H1 (cell line): Measurements from ENCODE around the gene RASAL1. TPM values are rescaled to one million over a fixed set of nuclear protein-coding genes. Genes with fewer than 3 reads are reported as not detected.

Experiments used
- CTCF ChIA-PET: fragments of 300-600 bp; sonication (Branson Sonifier 250); formaldehyde crosslinking; loops from one replicate; lab custom pipeline; 2021; ENCODE audit not compliant: partially characterized antibody; lab: Charles Lee
- POLR2A ChIA-PET: fragments of 300-600 bp; sonication (Branson Sonifier 250); formaldehyde crosslinking; loops from one replicate; lab custom pipeline; 2021; ENCODE audit warnings: inconsistent platforms; ENCODE audit not compliant: partially characterized antibody; lab: Charles Lee
- DNase-seq, 2 experiments: peaks; one replicate each; pipeline versions ENCODE4 v3.0.0 to v3.0.0-alpha.2; 2010 to 2022; ENCODE audit warnings: low spot score in 2 of 2, low read depth in 1 of 2, mixed read lengths in 1 of 2
- FAIRE-seq: peaks from 2 replicates; lab custom pipeline; 2011; peaks lifted over from hg19 to GRCh38; lab: Jason Lieb, UNC
- H2AFZ ChIP-seq: 2 replicates; pipeline ENCODE4 v1.8.1; 2012; ENCODE audit warnings: low read length, inconsistent platforms
- H2AK5ac ChIP-seq: 2 replicates; pipeline ENCODE4 v1.6.1; 2013; ENCODE audit warnings: low read depth, low read length
- H2BK120ac ChIP-seq: replicated peaks from 2 replicates; pipeline ENCODE3; 2013; ENCODE audit warnings: low read depth, low read length, inconsistent platforms
- H2BK12ac ChIP-seq: 2 replicates; pipeline ENCODE4 v1.6.1; 2013; ENCODE audit warnings: low read depth, low read length
- H2BK15ac ChIP-seq: 2 replicates; pipeline ENCODE4 v1.6.1; 2013; ENCODE audit warnings: low read length
- H2BK20ac ChIP-seq: 2 replicates; pipeline ENCODE4 v1.6.1; 2013; ENCODE audit warnings: low read length
- H2BK5ac ChIP-seq: 2 replicates; pipeline ENCODE4 v1.6.1; 2013; ENCODE audit warnings: low read depth, low read length
- H3K14ac ChIP-seq: 2 replicates; pipeline ENCODE4 v1.6.1; 2013; ENCODE audit warnings: inconsistent platforms; ENCODE audit not compliant: insufficient read length
- H3K18ac ChIP-seq: 2 replicates; pipeline ENCODE4 v1.6.1; 2013; ENCODE audit warnings: low read length; ENCODE audit errors: extremely low read depth
- H3K23ac ChIP-seq: 2 replicates; pipeline ENCODE4 v1.6.1; 2013; ENCODE audit warnings: inconsistent platforms; ENCODE audit not compliant: insufficient read length
- H3K23me2 ChIP-seq: 2 replicates; pipeline ENCODE4 v1.6.1; 2013; ENCODE audit warnings: low read depth, low read length
- H3K27ac ChIP-seq: 2 replicates; pipeline ENCODE4 v1.6.1; 2011; ENCODE audit warnings: low read depth, low read length, inconsistent platforms
- H3K27me3 ChIP-seq, 4 experiments: replicated peaks in 1 of 4; 1 replicate in 1 of 4; 2 replicates in 3 of 4; pipeline versions ENCODE4 v1.6.1 to v1.8.1; 2011 to 2013; ENCODE audit warnings: low read length in 3 of 4, mild to moderate bottlenecking in 3 of 4, inconsistent platforms in 2 of 4, mixed read lengths in 2 of 4, moderate library complexity in 1 of 4; ENCODE audit not compliant: control insufficient read depth in 3 of 4, insufficient read depth in 3 of 4; ENCODE audit errors: extremely low read depth in 1 of 4
- H3K36me3 ChIP-seq, 4 experiments: 2 replicates each; pipeline versions ENCODE4 v1.6.1 to v1.8.1; 2011 to 2013; ENCODE audit warnings: mild to moderate bottlenecking in 4 of 4, low read length in 3 of 4, moderate library complexity in 2 of 4, control low read depth in 1 of 4, inconsistent platforms in 1 of 4; ENCODE audit not compliant: insufficient read depth in 4 of 4, control insufficient read depth in 2 of 4
- H3K4ac ChIP-seq: replicated peaks from 2 replicates; pipeline ENCODE3; 2013; ENCODE audit warnings: low read length, low read depth, mixed read lengths, inconsistent platforms; ENCODE audit not compliant: insufficient read length
- H3K4me1 ChIP-seq, 4 experiments: replicated peaks in 1 of 4; 1 replicate in 1 of 4; 2 replicates in 3 of 4; pipeline versions ENCODE4 v1.6.1 to v1.8.1; 2011 to 2013; ENCODE audit warnings: low read length in 3 of 4, inconsistent platforms in 2 of 4, mixed read lengths in 1 of 4; ENCODE audit not compliant: insufficient read depth in 4 of 4, control insufficient read depth in 3 of 4
- H3K4me2 ChIP-seq, 2 experiments: 2 replicates each; pipeline versions ENCODE4 v1.6.1 to v1.8.1; 2011 to 2013; ENCODE audit warnings: low read depth in 2 of 2, low read length in 2 of 2, control low read depth in 1 of 2, inconsistent platforms in 1 of 2, mild to moderate bottlenecking in 1 of 2; ENCODE audit not compliant: insufficient read depth in 1 of 2
- H3K4me3 ChIP-seq, 4 experiments: fragments of 200-600, 300-600 bp in 1 of 4; sonication (generic), shearing (Covaris generic), sonication (Bioruptor Twin) in 1 of 4; 2 replicates each; pipeline versions ENCODE4 v1.5.1 to v1.8.1; 2011 to 2016; ENCODE audit warnings: low read length in 4 of 4, low read depth in 3 of 4, control low read depth in 2 of 4, inconsistent platforms in 2 of 4, mild to moderate bottlenecking in 2 of 4, mixed read lengths in 1 of 4, moderate library complexity in 1 of 4; ENCODE audit not compliant: insufficient read depth in 2 of 4; ENCODE audit errors: extremely low read depth in 1 of 4
- H3K56ac ChIP-seq: replicated peaks from 2 replicates; pipeline ENCODE3; 2013; ENCODE audit warnings: low read depth, mild to moderate bottlenecking, mixed read lengths, low read length, inconsistent platforms; ENCODE audit not compliant: insufficient read length
- H3K79me1 ChIP-seq: 2 replicates; pipeline ENCODE4 v1.6.1; 2013; ENCODE audit warnings: low read depth, low read length, control low read depth
- H3K79me2 ChIP-seq, 2 experiments: 2 replicates each; pipeline versions ENCODE4 v1.6.1 to v1.8.1; 2012 to 2013; ENCODE audit warnings: low read length in 2 of 2, mild to moderate bottlenecking in 2 of 2, inconsistent platforms in 1 of 2; ENCODE audit not compliant: insufficient read depth in 2 of 2, control insufficient read depth in 1 of 2
- H3K9ac ChIP-seq, 4 experiments: replicated peaks in 1 of 4; 1 replicate in 1 of 4; 2 replicates in 3 of 4; pipeline versions ENCODE4 v1.6.1 to v1.8.1; 2011 to 2013; ENCODE audit warnings: low read depth in 3 of 4, low read length in 3 of 4, control low read depth in 2 of 4, mild to moderate bottlenecking in 2 of 4, moderate library complexity in 2 of 4, inconsistent platforms in 1 of 4; ENCODE audit errors: extremely low read depth in 1 of 4
- H3K9me3 ChIP-seq, 2 experiments: 2 replicates each; pipeline versions ENCODE4 v1.6.1 to v1.8.1; 2012 to 2013; ENCODE audit warnings: mild to moderate bottlenecking in 2 of 2, moderate library complexity in 2 of 2, control low read depth in 1 of 2, inconsistent platforms in 1 of 2, low read depth in 1 of 2, low read length in 1 of 2, mixed read lengths in 1 of 2; ENCODE audit not compliant: insufficient read depth in 2 of 2
- H4K20me1 ChIP-seq, 2 experiments: replicated peaks in 1 of 2; 2 replicates each; pipeline versions ENCODE3 to v1.8.1; 2011 to 2013; ENCODE audit warnings: inconsistent platforms in 2 of 2, low read length in 2 of 2, mild to moderate bottlenecking in 1 of 2; ENCODE audit not compliant: insufficient read depth in 2 of 2, control insufficient read depth in 1 of 2
- H4K5ac ChIP-seq: 2 replicates; pipeline ENCODE4 v1.6.1; 2013; ENCODE audit warnings: low read length, low read depth, mixed read lengths, inconsistent platforms; ENCODE audit not compliant: insufficient read length
- H4K8ac ChIP-seq: 2 replicates; pipeline ENCODE4 v1.8.0; 2013; ENCODE audit warnings: mild to moderate bottlenecking, moderate library complexity, low read length, inconsistent platforms; ENCODE audit not compliant: insufficient read depth; ENCODE audit errors: extremely low read depth
- H4K91ac ChIP-seq: replicated peaks from 2 replicates; pipeline ENCODE3; 2013; ENCODE audit warnings: low read length, mixed read lengths, inconsistent platforms; ENCODE audit not compliant: insufficient read length
- CBX5 ChIP-seq: fragments of 300-800, 300-1000 bp; sonication (generic); IDR thresholded peaks from 2 replicates; pipeline ENCODE4 v1.7.1; 2016; ENCODE audit warnings: antibody characterized with exemption, low read length, low read depth
- POLR2A ChIP-seq, 2 experiments: IDR thresholded peaks; 1 replicate in 1 of 2; 2 replicates in 1 of 2; pipeline ENCODE4 v1.6.1; 2011; ENCODE audit warnings: low read depth in 2 of 2, low read length in 2 of 2, mild to moderate bottlenecking in 2 of 2; ENCODE audit errors: control extremely low read depth in 1 of 2
- RFX5 ChIP-seq: IDR thresholded peaks from 2 replicates; pipeline ENCODE4 v1.6.1; 2011; ENCODE audit warnings: low read depth, low read length, improper control_type of control experiment, borderline replicate concordance
- SP1 ChIP-seq: IDR thresholded peaks from 2 replicates; pipeline ENCODE4 v1.6.1; 2011; ENCODE audit warnings: low read depth, low read length
- TAF1 ChIP-seq: IDR thresholded peaks from 2 replicates; pipeline ENCODE4 v1.6.1; 2011; ENCODE audit warnings: mild to moderate bottlenecking, low read depth, low read length
- WGBS, 2 experiments: shearing (Covaris generic) in 1 of 2; methylation state at CpG; one replicate each; pipeline versions ENCODE4 v1.1.6 to v1.1.7; 2013 to 2015; ENCODE audit warnings: low lambda C conversion rate in 2 of 2, mixed read lengths in 2 of 2, inconsistent platforms in 1 of 2, low coverage in 1 of 2, missing lambda C conversion rate in 1 of 2; ENCODE audit not compliant: insufficient replicate concordance in 2 of 2, insufficient coverage in 1 of 2, insufficient read length in 1 of 2; ENCODE audit errors: extremely low coverage in 1 of 2, missing lambda C conversion rate in 1 of 2; 5-methylcytosine and 5-hydroxymethylcytosine counted together
- polyA plus RNA-seq, 7 experiments: library from polyadenylated mRNA; depleted of rRNA in 3 of 7; stranded (reverse) in 5 of 7; unstranded in 2 of 7; fragments of >200 nt in 5 of 7; fragments of 200-250 nt in 2 of 7; gene quantifications; 1 replicate in 5 of 7; 2 replicates in 1 of 7; 4 replicates in 1 of 7; pipeline versions ENCODE4 v1.2.1 to v1.2.3, GENCODE V29; 2011 to 2013; ENCODE audit warnings: missing spikeins in 2 of 7, mixed read lengths in 2 of 7
- total RNA-seq: library from RNA; stranded (reverse); fragmentation: NEBNext Ultra II Directional; extraction: Animal tissue kit (Norgen Biotek cat#: 25700); gene quantifications from 2 replicates; pipeline ENCODE4 v1.2.1, GENCODE V29; 2021

RASAL1 gene
- total and polyA plus RNA-seq, 2 of the 8 experiments (the other 6 are each of a cell fraction or from before 2014, with no cell fraction given): 3.7 to 5.0 TPM

GRCh38 chr12:113056381-113056630 is 79.3 kb downstream of the RASAL1 start:
- H3K79me1 ChIP-seq: no peaks in the 10 kb centered on the region
- H3K9me3 ChIP-seq: no peaks in the 10 kb centered on the region
- no peak overlapping the region for H2AFZ ChIP-seq
- peaks cover 0 to 22% (median 19%) of the 10 kb centered on the region in 4 experiments; a peak in 6 of 7 replicates for H3K27me3 ChIP-seq
- no peaks in the 10 kb centered on the region for H3K79me2 ChIP-seq
- H3K14ac ChIP-seq: no peak overlapping the region
- no peak overlapping the region for H3K18ac ChIP-seq
- ChIA-PET POLR2A (interaction anchor here (1.6 kb wide), 1 partner anchor 97 kb away, joined by 3 read pairs; no protein-coding TSS in a partner anchor), CTCF (interaction anchor here (0.9 to 2.0 kb wide), 4 partner anchors 14 to 63 kb away, joined by 3 to 5 read pairs (median 4); no protein-coding TSS in a partner anchor)
- no peak overlapping the region for H3K56ac ChIP-seq
- DNase-seq (no peak), FAIRE-seq (no peak)
- no peak overlapping the region for H3K9ac ChIP-seq
- peak overlapping the region; percentile 50 to 76 for H3K4me2 ChIP-seq
- H2AK5ac ChIP-seq: no peak overlapping the region
- peaks cover 0 to 4% (median 2%) of the 10 kb centered on the region in 4 experiments; a peak in 3 of 7 replicates for H3K4me1 ChIP-seq
- no peak overlapping the region for H3K4ac ChIP-seq
- no peak overlapping the region for H2BK20ac ChIP-seq
- no peak overlapping the region for H4K5ac ChIP-seq
- H3K27ac ChIP-seq: no peak overlapping the region
- no peak overlapping the region for H2BK12ac ChIP-seq
- H2BK120ac ChIP-seq: no peak overlapping the region
- no peaks in the 10 kb centered on the region for H3K36me3 ChIP-seq
- H2BK15ac ChIP-seq: no peak overlapping the region
- H4K91ac ChIP-seq: no peak overlapping the region
- no peak overlapping the region for H3K23ac ChIP-seq
- H3K4me3 ChIP-seq: peak overlapping the region; percentile 46 to 77 (median 55); a peak in 6 of 8 replicates
- TF ChIP-seq POLR2A (IDR thresholded peaks at IDR 0.05; ENCODE audit: control extremely low read depth in 1 of 2, low read depth in 2 of 2, low read length in 2 of 2) (no peak), SP1 (no peak), TAF1 (no peak), RFX5 (no peak), CBX5 (no peak)
- 21% methylated on average over 4 of the region's 8 CpGs; no CpG with 5 or more reads in 1 of the 2 experiments for WGBS, 2 experiments
- no peak overlapping the region; the same call in 1 of the 2 replicates for H4K8ac ChIP-seq
- H4K20me1 ChIP-seq: no peaks in the 10 kb centered on the region
- peaks cover 14% of the 10 kb centered on the region; the same call in 1 of the 2 replicates for H3K23me2 ChIP-seq
- no peak overlapping the region for H2BK5ac ChIP-seq
